Ishikawa (cell line): ENCODE measurements around the gene HMG20A.

Experiments
- TAF1 ChIP-seq: IDR thresholded peaks from 2 replicates; pipeline ENCODE4 v1.6.1; 2012; ENCODE audit warnings: low read depth, mild to moderate bottlenecking
- YY1 ChIP-seq: IDR thresholded peaks from 2 replicates; pipeline ENCODE4 v1.6.1; 2012; ENCODE audit warnings: low read depth

GRCh38 chr15:77415450-77416147 is 5.1 kb upstream of the HMG20A start:
- no peak for TF ChIP-seq TAF1
- TF ChIP-seq YY1 = no peak
